Measurements from ENCODE around the gene FBLN5. TPM values are rescaled to one million over a fixed set of nuclear protein-coding genes. Genes with fewer than 3 reads are reported as not detected.

FBLN5 gene
- total and polyA plus RNA-seq, 2 donors (not counting 3 experiments of a cell fraction or from before 2014, with no cell fraction given), result 27.6 to 33.1 TPM

GRCh38 chr14:91839749-91840148 lies 107.7 kb downstream of the FBLN5 start:
- dilution Hi-C loops (cut with MboI; ENCODE audit: extremely low pct_ligation_motif_present, low sequenced_read_pairs), result no loop called here

More at GRCh38 chr14:91839749-91840148, 107.7 kb downstream of the FBLN5 start:
- POLR2A ChIA-PET, result no interaction called here
- TF ChIP-seq EZH2 (IDR thresholded peaks at IDR 0.05; ENCODE audit: borderline replicate concordance, low read depth, low read length, severe bottlenecking), result no peak
- TF ChIP-seq MYC (IDR thresholded peaks at IDR 0.05; ENCODE audit: low read depth, low read length), result no peak
- TF ChIP-seq JUN (IDR thresholded peaks at IDR 0.05; ENCODE audit: borderline replicate concordance, insufficient read depth, insufficient read length, low read depth), result no peak
- TF ChIP-seq, protein P1, sequence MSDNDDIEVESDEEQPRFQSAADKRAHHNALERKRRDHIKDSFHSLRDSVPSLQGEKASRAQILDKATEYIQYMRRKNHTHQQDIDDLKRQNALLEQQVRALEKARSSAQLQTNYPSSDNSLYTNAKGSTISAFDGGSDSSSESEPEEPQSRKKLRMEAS (IDR thresholded peaks at IDR 0.05; ENCODE audit: insufficient read depth, insufficient read length), result no peak
- no peak for TF ChIP-seq GATA2 (IDR thresholded peaks at IDR 0.05; ENCODE audit: insufficient read depth, insufficient read length, low read depth, low read length)
- TF ChIP-seq, protein P2, sequence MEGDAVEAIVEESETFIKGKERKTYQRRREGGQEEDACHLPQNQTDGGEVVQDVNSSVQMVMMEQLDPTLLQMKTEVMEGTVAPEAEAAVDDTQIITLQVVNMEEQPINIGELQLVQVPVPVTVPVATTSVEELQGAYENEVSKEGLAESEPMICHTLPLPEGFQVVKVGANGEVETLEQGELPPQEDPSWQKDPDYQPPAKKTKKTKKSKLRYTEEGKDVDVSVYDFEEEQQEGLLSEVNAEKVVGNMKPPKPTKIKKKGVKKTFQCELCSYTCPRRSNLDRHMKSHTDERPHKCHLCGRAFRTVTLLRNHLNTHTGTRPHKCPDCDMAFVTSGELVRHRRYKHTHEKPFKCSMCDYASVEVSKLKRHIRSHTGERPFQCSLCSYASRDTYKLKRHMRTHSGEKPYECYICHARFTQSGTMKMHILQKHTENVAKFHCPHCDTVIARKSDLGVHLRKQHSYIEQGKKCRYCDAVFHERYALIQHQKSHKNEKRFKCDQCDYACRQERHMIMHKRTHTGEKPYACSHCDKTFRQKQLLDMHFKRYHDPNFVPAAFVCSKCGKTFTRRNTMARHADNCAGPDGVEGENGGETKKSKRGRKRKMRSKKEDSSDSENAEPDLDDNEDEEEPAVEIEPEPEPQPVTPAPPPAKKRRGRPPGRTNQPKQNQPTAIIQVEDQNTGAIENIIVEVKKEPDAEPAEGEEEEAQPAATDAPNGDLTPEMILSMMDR (IDR thresholded peaks at IDR 0.05; ENCODE audit: extremely low read depth in 1 of 2, insufficient read depth in 1 of 2, low read depth in 1 of 2, low read length in 2 of 2), result no peak
- H3K9me1 ChIP-seq (replicated peaks; ENCODE audit: control insufficient read depth, extremely low read depth, insufficient read depth, low read length), result no peaks in the 10 kb centered on the region
- H3K4me2 ChIP-seq (ENCODE audit: insufficient read depth, low read length), result no peak overlapping the region
- CTCF ChIA-PET, result interaction anchor here (0.9 to 1.6 kb wide), 2 partner anchors 8 to 11 kb away, joined by 3 to 4 read pairs; no protein-coding TSS in a partner anchor
- H3K9ac ChIP-seq (replicated peaks; ENCODE audit: extremely low read depth, insufficient read depth, low read length), result no peak overlapping the region
- no peaks in the 10 kb centered on the region for H4K20me1 ChIP-seq (replicated peaks; ENCODE audit: control insufficient read depth, extremely low read depth, insufficient read depth, low read length)
- no peak overlapping the region for H2AFZ ChIP-seq (ENCODE audit: low read depth, low read length)
- H3K27ac ChIP-seq (ENCODE audit: insufficient read depth, low read depth, low read length), result no peak overlapping the region
- H3K79me2 ChIP-seq (ENCODE audit: control insufficient read depth, insufficient read depth, low read length), result no peaks in the 10 kb centered on the region
- H3K4me3 ChIP-seq (replicated peaks in 1 of 3; ENCODE audit: insufficient read depth in 1 of 3, low read depth in 1 of 3, low read length in 3 of 3), result no peak overlapping the region
- no TSS peak for BruUV-seq (replicated peaks)
- no peak for FAIRE-seq
- intact Hi-C loops (cut with micrococcal nuclease), result loop anchor here (5.0 kb wide), 1 partner anchor 158 kb away; no protein-coding TSS in a partner anchor
- no peaks in the 10 kb centered on the region for H3K9me3 ChIP-seq (replicated peaks; ENCODE audit: control insufficient read depth, insufficient read depth, low read length)
- H3K27me3 ChIP-seq (ENCODE audit: control insufficient read depth in 2 of 2, insufficient read depth in 2 of 2, low read length in 2 of 2), result peaks cover 15 to 35% of the 10 kb centered on the region in 2 experiments
- no peaks in the 10 kb centered on the region for H3K36me3 ChIP-seq (ENCODE audit: control insufficient read depth in 2 of 2, extremely low read depth in 1 of 2, insufficient read depth in 2 of 2, low read length in 2 of 2)
- no peak for DNase-seq (ENCODE audit: low read depth, low spot score)
- no peaks in the 10 kb centered on the region for H3K4me1 ChIP-seq (ENCODE audit: control insufficient read depth, extremely low read depth, insufficient read depth, low read length)

Data from endothelial cell of umbilical vein (primary cell).